ENCODE measurements around the gene PRKG1. TPM values are rescaled to one million over a fixed set of nuclear protein-coding genes. Genes with fewer than 3 reads are reported as not detected.

Gene PRKG1
- polyA plus RNA-seq, 3 donors: not detected

DNA sequence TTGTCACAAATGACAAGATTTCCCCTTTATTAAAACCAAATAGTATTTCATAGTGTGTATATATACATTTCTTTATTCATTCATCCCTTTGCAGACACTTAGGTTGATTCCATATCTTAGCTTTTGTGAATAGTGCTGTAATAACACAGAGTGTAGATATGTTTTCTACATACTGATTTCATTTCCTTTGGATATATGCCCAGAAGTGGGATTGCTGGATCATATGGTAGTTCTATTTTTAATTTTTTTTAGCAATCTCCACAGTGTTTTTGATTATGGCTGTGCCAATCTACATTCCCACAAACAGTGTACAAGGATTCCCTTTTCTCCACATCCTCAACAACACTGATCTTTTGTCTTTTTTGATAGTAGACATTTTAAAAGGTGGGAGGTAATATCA, 578.7 kb downstream of the PRKG1 start:
- no peaks in the 10 kb centered on the region for H3K79me2 ChIP-seq (ENCODE audit: insufficient read depth, low read length)
- H4K20me1 ChIP-seq (ENCODE audit: insufficient read depth, low read length): no peaks in the 10 kb centered on the region
- no peak for DNase-seq
- no peak overlapping the region for H3K4me3 ChIP-seq (replicated peaks in 1 of 3; ENCODE audit: low read depth in 2 of 3, low read length in 3 of 3)
- TF ChIP-seq, protein P1, sequence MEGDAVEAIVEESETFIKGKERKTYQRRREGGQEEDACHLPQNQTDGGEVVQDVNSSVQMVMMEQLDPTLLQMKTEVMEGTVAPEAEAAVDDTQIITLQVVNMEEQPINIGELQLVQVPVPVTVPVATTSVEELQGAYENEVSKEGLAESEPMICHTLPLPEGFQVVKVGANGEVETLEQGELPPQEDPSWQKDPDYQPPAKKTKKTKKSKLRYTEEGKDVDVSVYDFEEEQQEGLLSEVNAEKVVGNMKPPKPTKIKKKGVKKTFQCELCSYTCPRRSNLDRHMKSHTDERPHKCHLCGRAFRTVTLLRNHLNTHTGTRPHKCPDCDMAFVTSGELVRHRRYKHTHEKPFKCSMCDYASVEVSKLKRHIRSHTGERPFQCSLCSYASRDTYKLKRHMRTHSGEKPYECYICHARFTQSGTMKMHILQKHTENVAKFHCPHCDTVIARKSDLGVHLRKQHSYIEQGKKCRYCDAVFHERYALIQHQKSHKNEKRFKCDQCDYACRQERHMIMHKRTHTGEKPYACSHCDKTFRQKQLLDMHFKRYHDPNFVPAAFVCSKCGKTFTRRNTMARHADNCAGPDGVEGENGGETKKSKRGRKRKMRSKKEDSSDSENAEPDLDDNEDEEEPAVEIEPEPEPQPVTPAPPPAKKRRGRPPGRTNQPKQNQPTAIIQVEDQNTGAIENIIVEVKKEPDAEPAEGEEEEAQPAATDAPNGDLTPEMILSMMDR (IDR thresholded peaks at IDR 0.05): no peak
- intact Hi-C loops (cut with micrococcal nuclease): no loop called here
- no peaks in the 10 kb centered on the region for H3K36me3 Mint-ChIP-seq
- no peaks in the 10 kb centered on the region for H3K27me3 ChIP-seq (ENCODE audit: control insufficient read depth in 2 of 2, insufficient read depth in 2 of 2, low read length in 2 of 2)
- no peak overlapping the region for H3K4me2 ChIP-seq (replicated peaks; ENCODE audit: extremely low read depth, low read length, poor library complexity, severe bottlenecking)
- no peaks in the 10 kb centered on the region for H3K4me1 ChIP-seq (ENCODE audit: control insufficient read depth in 1 of 2, insufficient read depth in 2 of 2, low read length in 2 of 2)
- no peak overlapping the region for H3K27ac ChIP-seq (ENCODE audit: low read depth in 1 of 2, low read length in 2 of 2)
- no peaks in the 10 kb centered on the region for H3K36me3 ChIP-seq (replicated peaks in 1 of 2; ENCODE audit: control insufficient read depth in 1 of 2, insufficient read depth in 2 of 2, low read length in 2 of 2)
- no peaks in the 10 kb centered on the region for H3K4me1 Mint-ChIP-seq
- H2AFZ ChIP-seq (ENCODE audit: insufficient read depth, low read depth, low read length, poor library complexity, severe bottlenecking): no peak overlapping the region
- no peak overlapping the region for H3K9ac ChIP-seq (ENCODE audit: insufficient read depth, low read length, poor library complexity, severe bottlenecking)
- H3K9me3 ChIP-seq (replicated peaks in 1 of 2; ENCODE audit: control insufficient read depth in 1 of 2, insufficient read depth in 1 of 2, low read length in 2 of 2): no peaks in the 10 kb centered on the region
- no peaks in the 10 kb centered on the region for H3K27me3 Mint-ChIP-seq (ENCODE audit: low read depth in 3 of 3)
- H3K4me3 Mint-ChIP-seq: no peak overlapping the region
- H3K9me3 Mint-ChIP-seq: peaks cover 0 to 4% (median 3%) of the 10 kb centered on the region in 7 donors
- no peak overlapping the region for H3K27ac Mint-ChIP-seq

DNA sequence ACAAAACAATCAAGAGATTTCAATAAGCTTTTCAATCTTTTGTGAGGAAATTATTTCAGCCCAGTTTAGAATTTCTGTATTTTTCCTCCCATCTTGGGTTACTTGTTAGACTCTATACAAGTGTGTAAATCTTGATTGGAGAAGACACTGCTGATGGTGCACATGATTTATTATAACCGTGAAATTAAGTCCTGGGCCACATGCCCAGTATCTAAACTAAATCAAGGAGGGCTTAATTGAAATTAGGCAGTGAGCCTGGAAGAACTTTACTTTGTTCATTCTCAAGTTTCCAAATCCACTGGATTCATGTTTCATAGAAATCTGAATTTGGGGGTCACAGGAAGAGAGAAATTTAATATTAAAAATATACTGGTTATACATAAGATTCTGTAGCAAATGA, 580.6 kb downstream of the PRKG1 start:
- Histone ChIP-seq H4K20me1 (ENCODE audit: insufficient read depth, low read length) (no peaks in the 10 kb centered on the region), H3K9me3 (replicated peaks in 1 of 2; ENCODE audit: control insufficient read depth in 1 of 2, insufficient read depth in 1 of 2, low read length in 2 of 2) (peaks cover 0 to 4% of the 10 kb centered on the region in 2 donors), H3K4me1 (ENCODE audit: control insufficient read depth in 1 of 2, insufficient read depth in 2 of 2, low read length in 2 of 2) (no peaks in the 10 kb centered on the region), H3K4me3 (replicated peaks in 1 of 3; ENCODE audit: low read depth in 2 of 3, low read length in 3 of 3) (no peak overlapping the region), H3K36me3 (replicated peaks in 1 of 2; ENCODE audit: control insufficient read depth in 1 of 2, insufficient read depth in 2 of 2, low read length in 2 of 2) (no peaks in the 10 kb centered on the region), H3K9ac (ENCODE audit: insufficient read depth, low read length, poor library complexity, severe bottlenecking) (no peak overlapping the region), H3K27me3 (ENCODE audit: control insufficient read depth in 2 of 2, insufficient read depth in 2 of 2, low read length in 2 of 2) (no peaks in the 10 kb centered on the region), H3K4me2 (replicated peaks; ENCODE audit: extremely low read depth, low read length, poor library complexity, severe bottlenecking) (no peak overlapping the region), H3K27ac (ENCODE audit: low read depth in 1 of 2, low read length in 2 of 2) (no peak overlapping the region), H2AFZ (ENCODE audit: insufficient read depth, low read depth, low read length, poor library complexity, severe bottlenecking) (no peak overlapping the region), H3K79me2 (ENCODE audit: insufficient read depth, low read length) (no peaks in the 10 kb centered on the region)
- no peaks in the 10 kb centered on the region for H3K36me3 Mint-ChIP-seq
- no peak overlapping the region for H3K27ac Mint-ChIP-seq
- intact Hi-C loops (cut with micrococcal nuclease): no loop called here
- H3K27me3 Mint-ChIP-seq (ENCODE audit: low read depth in 3 of 3): no peaks in the 10 kb centered on the region
- no peaks in the 10 kb centered on the region for H3K4me1 Mint-ChIP-seq
- no peak for DNase-seq
- peaks cover 0 to 4% (median 3%) of the 10 kb centered on the region in 7 donors for H3K9me3 Mint-ChIP-seq
- no peak overlapping the region for H3K4me3 Mint-ChIP-seq
- WGBS (ENCODE audit: insufficient coverage): no CpG with 5 or more reads among the region's 1 CpG
- TF ChIP-seq, protein P1 (IDR thresholded peaks at IDR 0.05): no peak
